ENCODE data around the gene PORCN.
A peak's percentile ranks its signal among the peaks of the same experiment; 100 is the strongest.

Gene PORCN

DNA sequence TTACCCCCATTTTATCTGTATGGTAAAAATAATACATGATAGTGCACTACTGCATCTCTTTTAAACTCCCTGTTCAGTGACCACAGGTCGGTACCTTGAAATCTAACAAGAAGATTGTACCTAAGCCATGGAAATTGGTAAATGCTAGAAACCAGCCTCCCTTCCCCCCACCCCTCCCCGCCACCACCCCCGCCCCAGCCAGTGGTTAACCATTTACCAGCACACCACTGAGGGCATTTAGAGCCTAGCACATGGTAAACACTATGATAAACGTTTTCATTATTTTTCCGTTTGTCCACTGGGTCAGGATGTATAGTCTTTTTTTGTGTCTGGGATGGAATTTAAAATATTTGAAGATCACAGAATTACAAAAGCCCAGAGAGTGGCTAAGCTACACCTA lies 33.5 kb upstream of the PORCN start:
- in situ Hi-C loops (cut with MboI; ENCODE audit: low pct_unique_long_range_greater_than_20kb, low sequenced_read_pairs): no loop called here
- no peak for DNase-seq

DNA sequence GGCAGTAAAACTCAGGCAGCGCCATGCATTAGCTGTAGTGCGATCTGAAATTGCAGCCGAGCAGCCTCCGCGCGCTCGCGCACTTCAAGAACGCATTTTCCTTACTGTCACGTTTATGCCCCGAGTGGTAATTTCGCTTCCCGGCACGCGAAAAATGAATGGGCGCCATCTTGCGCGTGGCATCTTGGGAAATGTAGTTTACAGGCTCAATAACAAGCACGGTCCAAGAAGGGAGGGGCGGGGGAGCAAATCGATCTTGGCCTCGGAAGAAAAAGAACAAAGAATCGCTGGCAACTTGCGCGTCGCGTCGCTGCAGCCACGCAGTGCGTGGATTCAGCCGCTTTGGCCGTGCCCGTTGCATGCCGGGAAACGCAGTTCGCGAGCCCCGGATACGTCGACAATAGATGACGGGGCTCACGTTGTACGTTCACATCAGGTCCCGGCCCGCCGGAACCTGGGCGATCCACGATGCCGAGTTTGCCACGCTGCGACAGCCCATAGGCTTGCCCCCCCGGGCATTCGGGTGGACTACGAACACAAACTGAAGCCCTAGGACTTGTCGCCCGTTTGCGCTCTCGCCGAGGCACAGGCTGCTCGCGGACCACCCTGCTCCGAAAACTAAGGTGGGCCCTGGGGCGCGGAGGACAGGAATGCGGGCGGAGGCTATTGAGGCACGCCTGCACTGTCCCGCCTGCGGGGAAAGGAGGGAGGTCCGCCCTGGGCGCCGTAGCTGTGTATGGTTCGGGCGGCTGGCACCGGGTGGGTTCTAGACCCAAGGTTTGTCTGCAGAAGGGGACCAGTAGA lies 32.8 kb upstream of the PORCN start, which contains the start of gene FTSJ1:
Gene FTSJ1 (plus strand): TSS at position 426 of the 804 bp plus-strand sequence. CDS start 1,849 bp downstream, outside the sequence.
- in situ Hi-C loops (cut with MboI; ENCODE audit: low pct_unique_long_range_greater_than_20kb, low sequenced_read_pairs): no loop called here
- peak; percentile 98 for DNase-seq

DNA sequence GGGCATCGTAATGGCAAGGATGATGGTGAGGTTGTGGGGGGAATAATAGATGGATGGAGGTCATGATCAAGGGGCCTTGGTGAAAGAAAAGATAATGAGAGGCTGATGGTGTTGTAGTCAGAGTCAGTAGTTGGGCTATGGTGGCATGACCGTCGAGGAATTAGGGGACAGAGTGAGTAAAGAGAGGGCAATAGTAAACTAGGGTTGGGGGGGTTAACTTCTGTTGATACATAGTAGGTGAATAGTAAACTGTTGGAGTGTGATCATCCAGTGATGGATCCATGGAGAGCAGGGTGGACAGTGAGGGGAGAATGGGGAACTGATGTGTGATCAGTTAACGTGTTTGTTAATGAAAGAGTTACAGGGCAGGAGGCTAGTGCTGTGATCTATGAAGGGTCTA lies 31.9 kb upstream of the PORCN start:
- in situ Hi-C loops (cut with MboI; ENCODE audit: low pct_unique_long_range_greater_than_20kb, low sequenced_read_pairs): no loop called here
- no peak for DNase-seq

DNA sequence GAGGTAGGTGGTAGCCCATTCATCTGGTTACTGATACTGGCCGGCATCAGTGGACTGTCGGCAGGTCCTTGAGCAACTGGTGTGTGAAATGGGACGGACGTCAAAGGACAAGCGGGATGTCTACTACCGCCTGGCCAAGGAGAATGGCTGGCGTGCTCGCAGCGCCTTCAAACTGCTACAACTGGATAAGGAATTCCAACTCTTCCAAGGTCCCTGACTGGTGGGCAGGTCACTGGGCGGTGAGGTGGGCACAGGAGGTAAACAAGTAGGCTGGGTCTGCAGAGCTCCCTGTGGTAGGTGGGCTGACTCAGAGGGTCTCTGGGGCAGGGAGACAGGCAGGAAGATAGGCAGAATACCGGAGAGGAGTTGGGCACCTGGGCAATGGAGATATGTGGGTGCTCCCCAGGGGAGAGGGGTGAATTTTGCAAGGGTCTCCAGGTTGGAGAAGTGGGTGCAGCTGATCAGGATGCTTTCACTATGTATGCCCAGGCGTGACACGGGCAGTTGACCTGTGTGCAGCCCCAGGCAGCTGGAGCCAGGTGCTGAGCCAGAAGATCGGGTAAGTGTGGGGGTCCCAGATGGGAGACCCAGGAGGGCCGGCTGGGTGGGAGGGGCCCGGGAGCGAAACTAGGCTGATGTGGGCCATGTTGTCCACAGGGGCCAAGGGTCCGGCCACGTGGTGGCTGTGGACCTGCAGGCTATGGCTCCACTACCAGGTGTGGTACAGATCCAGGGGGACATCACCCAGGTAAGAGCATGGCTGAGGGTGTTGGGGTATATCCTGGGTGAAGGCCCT lies 30.6 kb upstream of the PORCN start:
- in situ Hi-C loops (cut with MboI; ENCODE audit: low pct_unique_long_range_greater_than_20kb, low sequenced_read_pairs): no loop called here
- DNase-seq: no peak

DNA sequence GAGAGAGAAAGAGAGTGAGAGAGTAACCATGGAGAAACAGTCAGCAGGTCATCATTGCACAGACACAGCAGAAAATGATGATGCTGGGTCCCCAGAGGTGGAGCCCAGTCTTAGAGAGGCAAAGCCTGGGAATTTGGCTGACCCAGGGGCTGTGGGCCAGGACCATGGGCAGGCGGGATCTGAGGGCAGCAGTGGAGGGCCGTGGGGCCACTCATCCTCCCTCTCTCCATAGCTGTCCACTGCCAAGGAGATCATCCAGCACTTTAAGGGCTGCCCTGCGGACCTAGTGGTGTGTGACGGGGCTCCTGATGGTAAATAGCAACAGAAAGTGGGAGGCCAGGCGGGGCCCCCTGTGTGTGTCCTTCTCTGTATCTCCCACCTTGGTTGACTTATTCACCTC lies 30.0 kb upstream of the PORCN start:
- in situ Hi-C loops (cut with MboI; ENCODE audit: low pct_unique_long_range_greater_than_20kb, low sequenced_read_pairs): no loop called here
- DNase-seq: no peak

DNA sequence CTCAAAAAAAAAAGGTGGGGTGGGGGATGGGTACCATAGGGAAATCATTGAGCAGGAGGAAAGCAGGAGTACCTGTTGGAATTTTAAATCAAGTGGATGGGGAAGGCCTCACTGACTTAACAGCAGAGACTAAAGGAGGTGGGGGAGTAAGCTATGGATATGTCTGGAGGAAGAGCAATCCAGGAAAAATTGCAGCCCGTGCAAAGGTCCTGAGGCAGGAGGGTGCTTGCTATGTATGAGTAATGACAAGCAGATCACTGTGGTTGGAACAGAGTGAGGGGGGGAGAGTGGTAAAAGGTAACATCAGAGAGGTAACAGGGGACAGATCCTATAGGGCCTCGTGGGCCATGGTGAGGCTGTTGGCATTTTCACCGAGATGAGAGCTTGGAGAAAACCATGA lies 28.6 kb upstream of the PORCN start:
- in situ Hi-C loops (cut with MboI; ENCODE audit: low pct_unique_long_range_greater_than_20kb, low sequenced_read_pairs): no loop called here
- DNase-seq: no peak

DNA sequence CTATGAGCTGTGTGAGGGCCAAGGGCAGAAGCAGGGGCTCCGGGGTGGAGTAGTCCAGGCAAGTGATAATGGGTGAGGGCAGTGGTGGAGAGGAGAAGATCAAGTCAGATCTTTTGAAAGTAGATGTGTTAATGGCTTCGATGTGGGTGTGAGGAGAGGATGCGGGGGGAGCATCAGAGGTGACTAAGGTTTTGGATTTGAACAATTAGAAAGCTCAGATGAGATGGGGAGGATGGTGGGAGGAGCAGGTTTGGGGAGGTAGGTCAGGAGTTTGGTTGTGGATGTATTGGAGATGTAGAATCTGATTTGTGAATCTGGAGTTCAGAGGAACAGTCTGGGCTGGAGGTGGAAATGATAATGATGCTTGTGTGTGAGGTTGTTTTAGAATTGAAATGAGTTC lies 28.2 kb upstream of the PORCN start:
- in situ Hi-C loops (cut with MboI; ENCODE audit: low pct_unique_long_range_greater_than_20kb, low sequenced_read_pairs): no loop called here
- DNase-seq: no peak

DNA sequence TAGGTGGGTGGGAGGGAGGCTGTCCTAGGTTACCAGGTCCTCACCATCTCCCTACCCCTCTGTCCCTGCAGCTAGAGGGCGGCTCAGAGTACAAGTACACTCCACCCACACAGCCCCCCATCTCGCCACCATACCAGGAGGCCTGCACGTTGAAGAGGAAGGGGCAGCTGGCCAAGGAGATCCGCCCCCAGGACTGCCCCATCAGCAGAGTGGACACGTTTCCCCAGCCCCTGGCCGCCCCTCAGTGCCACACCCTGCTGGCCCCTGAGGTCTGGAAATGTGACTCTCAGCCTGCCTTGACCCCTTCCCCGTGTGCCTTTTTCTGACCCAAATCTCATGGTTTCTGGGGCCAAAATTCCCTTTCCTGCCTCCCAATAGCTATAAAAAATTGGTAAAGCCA lies 26.3 kb upstream of the PORCN start:
- no peak for DNase-seq
- in situ Hi-C loops (cut with MboI; ENCODE audit: low pct_unique_long_range_greater_than_20kb, low sequenced_read_pairs): no loop called here

DNA sequence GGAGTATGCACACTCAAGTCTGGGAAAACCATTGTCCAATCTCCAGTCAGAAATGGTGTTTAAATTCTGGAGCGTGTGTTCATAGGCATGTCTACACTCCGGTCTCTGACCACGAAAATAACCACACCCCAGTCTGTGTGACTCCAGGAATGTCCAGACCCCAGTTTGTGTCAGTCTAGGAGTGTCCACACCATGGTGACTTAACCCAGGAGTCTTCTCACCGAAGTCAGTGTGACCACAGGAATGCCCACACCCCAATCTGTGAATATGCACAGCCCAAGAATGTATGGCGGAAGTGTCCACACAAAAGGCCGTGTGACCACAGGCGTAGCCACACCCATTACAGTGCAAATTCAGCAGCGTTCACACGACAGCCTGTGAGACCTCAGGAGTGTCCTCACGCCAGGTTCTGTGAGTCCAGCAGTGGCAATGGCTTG lies 21.4 kb upstream of the PORCN start:
- DNase-seq: no peak
- in situ Hi-C loops (cut with MboI; ENCODE audit: low pct_unique_long_range_greater_than_20kb, low sequenced_read_pairs): no loop called here

DNA sequence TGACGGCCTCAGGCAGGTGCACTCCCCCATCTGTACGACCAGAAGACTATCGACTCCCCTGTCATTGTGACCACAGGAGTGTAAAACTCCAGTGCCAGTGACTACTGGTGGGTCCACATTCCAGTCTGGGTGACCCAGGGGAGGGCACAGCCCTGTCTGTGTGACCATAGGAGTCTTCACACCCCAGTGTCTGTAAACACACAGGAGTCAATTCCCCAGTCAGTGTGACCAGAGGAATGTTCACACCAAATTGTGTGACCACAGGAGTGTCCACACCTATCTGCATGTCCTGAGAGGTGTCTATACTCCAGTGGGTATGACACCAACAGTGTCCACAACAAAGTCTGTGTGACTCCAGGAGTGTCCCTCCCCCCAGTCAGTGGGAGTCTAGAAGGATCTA lies 20.8 kb upstream of the PORCN start:
- DNase-seq: no peak
- in situ Hi-C loops (cut with MboI; ENCODE audit: low pct_unique_long_range_greater_than_20kb, low sequenced_read_pairs): no loop called here

DNA sequence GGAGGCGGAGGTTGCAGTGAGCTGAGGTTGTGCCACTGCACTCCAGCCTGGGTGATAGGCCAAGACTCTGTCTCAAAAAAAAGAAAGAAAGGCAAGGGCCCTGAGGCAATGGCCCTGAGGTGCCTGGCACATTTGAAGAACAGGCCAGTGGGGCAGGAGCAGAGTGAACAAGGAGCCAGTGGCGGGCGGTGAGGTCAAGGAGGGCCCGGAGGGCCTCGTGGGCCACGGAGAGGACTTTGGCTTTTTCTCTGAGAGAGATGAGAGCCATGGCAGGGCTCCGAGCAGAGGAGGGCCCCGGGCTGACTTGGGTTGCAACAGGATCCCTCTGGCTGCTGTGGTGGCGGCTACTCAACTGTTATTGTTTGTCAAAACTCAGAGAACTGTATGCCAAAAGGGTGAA lies 19.5 kb upstream of the PORCN start:
- in situ Hi-C loops (cut with MboI; ENCODE audit: low pct_unique_long_range_greater_than_20kb, low sequenced_read_pairs): no loop called here
- no peak for DNase-seq

DNA sequence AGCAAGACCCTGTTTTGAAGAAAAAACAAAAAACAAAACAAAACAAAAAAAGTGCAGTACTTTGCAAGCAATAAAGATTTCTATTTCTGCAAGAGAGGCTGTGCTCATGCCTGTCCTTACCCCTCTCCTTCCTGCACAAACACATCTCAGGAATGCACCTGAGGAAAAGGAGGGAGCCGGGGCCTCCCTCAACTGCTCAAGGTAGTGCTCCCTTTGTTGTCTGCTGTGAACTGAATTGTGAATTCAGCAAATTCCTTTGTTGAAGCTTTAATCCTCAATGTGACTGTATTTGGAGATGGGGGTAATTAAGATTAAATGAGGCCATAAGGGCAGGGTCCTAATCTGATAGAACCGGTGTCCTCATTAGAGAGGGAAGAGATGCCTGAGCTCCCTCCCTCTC lies 18.9 kb upstream of the PORCN start:
- in situ Hi-C loops (cut with MboI; ENCODE audit: low pct_unique_long_range_greater_than_20kb, low sequenced_read_pairs): no loop called here
- DNase-seq: no peak

DNA sequence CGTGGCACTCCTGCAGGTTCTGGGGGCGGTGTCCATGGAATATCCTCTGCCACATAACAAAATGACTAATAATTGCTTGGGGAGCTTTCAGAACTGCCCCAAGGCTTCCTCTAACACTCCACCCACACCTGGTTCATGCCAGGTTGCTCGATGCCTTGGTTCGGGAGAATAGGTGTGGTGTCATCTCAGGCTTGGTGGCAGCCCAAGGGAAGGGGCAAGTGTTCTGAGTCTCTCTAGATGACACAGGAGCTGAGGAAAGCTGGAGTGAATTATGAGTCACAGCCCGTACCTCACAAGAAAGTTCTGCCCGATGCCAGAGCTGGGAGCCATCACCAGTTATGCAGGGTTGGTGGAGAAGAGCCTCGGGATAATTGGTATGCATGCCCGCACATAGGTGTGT lies 18.1 kb upstream of the PORCN start:
- DNase-seq: no peak
- in situ Hi-C loops (cut with MboI; ENCODE audit: low pct_unique_long_range_greater_than_20kb, low sequenced_read_pairs): no loop called here

DNA sequence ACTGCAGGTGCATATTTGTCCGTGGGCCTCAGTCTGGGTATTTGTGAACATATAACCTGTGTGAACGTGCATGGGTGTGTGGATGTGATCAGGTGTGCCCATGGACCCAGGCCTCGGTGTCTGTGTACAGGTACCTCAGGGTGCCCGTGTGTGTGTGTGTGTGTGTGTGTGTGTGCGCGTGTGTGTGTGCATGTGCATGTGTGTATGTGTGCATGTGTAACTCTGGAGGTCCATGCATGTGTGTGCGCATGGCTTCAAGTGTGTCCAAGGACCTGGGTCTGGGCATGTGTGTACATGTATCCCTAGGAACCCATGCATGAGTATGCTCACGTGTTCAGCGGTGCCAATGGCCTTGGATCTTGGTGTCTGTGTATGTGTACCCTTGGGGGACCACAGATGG lies 17.0 kb upstream of the PORCN start:
- DNase-seq: no peak
- in situ Hi-C loops (cut with MboI; ENCODE audit: low pct_unique_long_range_greater_than_20kb, low sequenced_read_pairs): no loop called here

DNA sequence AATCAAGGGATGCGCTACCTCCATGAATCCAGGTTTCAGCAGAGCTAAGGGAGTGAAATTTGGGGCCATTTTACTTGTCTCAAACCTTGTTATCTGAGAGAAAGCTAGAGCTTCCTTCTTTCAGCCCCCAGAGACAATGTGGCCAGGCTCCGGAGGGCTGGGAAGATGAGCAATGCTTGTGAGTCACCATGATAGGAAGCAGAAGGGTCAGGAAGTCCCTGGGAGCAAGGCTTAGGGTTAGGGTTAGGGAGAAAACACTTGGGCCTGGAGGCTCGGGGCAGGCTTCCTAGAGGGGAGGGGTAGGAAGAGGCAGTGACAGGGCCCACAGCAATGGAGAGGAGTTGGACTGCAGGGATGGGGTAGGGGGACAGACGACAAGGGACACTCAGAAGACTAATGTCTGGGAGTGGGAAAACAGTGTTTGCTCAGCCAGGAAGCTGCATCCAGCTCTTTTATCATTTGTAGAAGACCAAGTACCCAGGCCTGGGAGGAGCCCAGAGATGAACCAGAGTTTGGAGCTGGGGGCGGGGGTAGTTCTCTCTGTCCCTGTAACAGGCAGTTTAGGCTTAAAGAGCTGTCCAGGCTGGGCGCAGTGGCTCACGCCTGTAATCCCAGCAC lies 16.4 kb upstream of the PORCN start:
- peak; percentile 36 for DNase-seq
- in situ Hi-C loops (cut with MboI; ENCODE audit: low pct_unique_long_range_greater_than_20kb, low sequenced_read_pairs): no loop called here

DNA sequence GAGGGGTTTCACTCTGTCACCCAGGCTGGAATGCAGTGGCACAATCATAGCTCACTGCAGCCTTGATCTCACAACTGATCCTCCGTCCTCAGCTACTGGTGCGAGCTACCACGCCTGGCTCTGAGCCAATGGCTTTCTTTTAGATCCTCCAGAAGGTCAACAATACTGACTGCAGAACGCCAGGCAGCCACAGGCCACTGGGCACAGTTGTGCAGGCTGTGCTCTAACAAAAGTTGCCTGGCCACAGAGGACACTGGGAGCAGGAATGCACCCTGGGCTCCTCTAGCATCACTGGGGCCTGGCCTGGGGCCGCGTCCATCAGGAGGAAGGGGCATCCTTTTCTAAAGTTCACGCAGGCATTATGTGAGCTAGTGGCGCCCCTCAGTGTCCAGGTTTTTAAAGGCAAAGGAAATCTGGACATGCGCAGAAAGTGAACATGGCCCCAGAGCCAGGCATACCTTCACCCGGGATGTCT lies 14.9 kb upstream of the PORCN start:
- DNase-seq: peak; percentile 48
- in situ Hi-C loops (cut with MboI; ENCODE audit: low pct_unique_long_range_greater_than_20kb, low sequenced_read_pairs): no loop called here

DNA sequence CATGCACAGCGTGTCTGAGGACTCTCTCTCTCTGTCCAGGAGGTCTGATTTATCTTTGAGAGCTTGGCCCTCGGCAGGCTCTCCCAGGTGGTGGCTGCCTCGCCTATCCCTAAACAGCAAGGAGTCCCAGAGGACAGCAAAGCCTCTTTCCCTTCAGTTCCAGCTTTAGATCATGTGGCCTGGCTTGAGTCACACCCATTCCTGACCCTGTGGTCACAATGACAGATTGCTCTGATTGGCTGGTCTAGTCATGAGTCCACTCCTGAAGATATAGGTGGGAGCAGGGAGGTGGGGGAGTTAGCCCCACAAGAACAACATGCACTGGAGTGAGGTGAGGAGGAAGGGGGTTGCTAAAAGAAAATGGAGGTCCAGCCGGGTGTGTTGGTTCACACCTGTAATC lies 12.1 kb upstream of the PORCN start:
- in situ Hi-C loops (cut with MboI; ENCODE audit: low pct_unique_long_range_greater_than_20kb, low sequenced_read_pairs): no loop called here
- no peak for DNase-seq

DNA sequence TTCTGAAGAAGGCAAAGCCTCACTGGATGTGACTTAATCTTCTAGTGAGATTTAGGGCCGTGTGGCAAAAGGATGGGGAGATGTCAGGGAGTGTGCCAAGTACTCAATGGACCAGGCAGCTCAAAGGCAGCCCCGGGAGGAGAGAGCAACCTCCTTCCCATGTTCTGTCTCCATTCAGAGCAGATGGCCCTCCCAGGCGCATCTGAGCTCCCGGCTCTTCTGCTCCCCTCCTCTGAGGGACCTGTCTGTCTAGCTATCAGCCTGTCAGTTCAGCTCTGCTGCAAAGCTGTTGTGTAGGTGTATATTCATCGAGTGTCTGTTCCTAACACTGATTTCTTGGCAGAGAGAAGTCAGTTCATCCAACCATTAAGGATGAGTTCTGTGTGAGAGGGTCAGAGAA lies 10.9 kb upstream of the PORCN start:
- in situ Hi-C loops (cut with MboI; ENCODE audit: low pct_unique_long_range_greater_than_20kb, low sequenced_read_pairs): no loop called here
- DNase-seq: no peak

DNA sequence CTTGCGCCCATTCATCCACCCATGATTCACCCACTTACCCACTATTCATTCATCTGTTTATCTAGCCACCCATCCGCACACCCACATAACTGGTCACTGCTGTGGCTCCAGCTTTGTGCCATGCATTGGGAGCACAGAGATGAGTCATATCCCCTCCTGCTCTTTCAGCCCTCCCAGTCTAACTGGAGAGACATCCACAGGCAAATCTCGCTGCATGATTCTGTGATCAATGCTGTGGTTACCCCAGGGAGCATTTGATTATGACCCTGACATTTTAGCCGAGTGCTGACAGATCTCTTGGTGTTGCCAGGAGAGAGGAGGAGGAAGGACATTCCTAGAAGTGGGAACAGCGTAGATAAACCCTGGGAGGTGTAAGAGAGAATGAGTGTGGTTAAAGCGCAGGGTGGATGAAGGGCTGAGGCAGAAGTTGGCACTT lies 10.4 kb upstream of the PORCN start:
- DNase-seq: no peak
- in situ Hi-C loops (cut with MboI; ENCODE audit: low pct_unique_long_range_greater_than_20kb, low sequenced_read_pairs): no loop called here

DNA sequence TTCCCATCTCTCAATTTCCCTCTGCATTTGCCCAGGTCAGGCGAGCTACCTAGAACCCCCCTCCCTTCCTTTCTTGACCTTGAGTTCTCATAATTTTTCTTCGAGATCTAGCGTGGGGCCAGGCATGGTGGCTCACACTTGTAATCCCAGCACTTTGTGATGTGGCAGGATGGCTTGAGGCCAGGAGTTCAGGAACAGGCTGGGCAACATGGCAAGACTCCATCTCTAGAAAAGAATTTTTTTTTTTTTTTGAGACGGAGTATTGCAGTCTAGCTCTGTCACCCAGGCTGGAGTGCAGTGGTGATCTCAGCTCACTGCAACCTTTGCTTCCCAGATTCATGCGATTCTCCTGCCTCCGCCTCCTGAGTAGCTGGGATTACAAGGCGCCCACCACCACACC lies 4.5 kb upstream of the PORCN start:
- no peak for DNase-seq

More for the DNA sequence above, 4.5 kb upstream of the PORCN start:
- in situ Hi-C loops (cut with MboI; ENCODE audit: low pct_unique_long_range_greater_than_20kb, low sequenced_read_pairs): no loop called here

Measured in KBM-7 (cell line).